ENCODE measurements around the gene ROR2.
"Not testable (repeated sequence)": the region's sequence is repeated elsewhere in the genome, so short reads cannot be mapped to it uniquely, and the experiment has no call there.

The ROR2 gene

DNA sequence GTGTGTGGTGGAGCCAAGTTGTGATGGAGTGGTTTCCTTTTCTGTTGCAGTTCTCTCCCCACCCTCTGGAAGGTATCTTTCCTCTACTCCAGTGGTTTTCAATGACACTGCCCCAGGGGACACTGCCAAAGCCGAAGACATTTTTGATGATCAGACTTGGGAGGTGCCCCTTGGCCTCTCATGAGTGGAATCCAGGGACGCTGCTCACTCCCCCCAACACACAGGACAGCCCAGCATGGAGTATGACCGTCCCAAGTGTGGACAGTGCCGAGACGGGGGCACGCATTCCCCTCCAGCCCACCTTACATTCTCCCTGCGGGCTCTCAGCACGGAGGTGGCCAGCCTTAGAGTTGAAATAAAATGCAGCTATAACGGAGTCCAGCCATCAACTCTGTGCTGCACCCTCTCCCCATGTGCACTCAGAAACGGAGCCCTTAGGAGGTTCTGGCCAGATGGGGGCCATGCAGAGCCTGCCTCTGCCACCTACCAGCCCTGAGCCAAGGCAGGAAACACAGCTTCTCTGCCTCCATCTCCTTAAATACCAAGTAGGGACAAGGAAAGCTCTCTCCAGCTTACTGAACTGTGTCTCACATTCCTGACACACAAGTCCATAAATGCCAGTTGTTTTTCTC, 150.8 kb downstream of the ROR2 start:
- DNase-seq (ENCODE audit: low read depth, low spot score): no peak

DNA sequence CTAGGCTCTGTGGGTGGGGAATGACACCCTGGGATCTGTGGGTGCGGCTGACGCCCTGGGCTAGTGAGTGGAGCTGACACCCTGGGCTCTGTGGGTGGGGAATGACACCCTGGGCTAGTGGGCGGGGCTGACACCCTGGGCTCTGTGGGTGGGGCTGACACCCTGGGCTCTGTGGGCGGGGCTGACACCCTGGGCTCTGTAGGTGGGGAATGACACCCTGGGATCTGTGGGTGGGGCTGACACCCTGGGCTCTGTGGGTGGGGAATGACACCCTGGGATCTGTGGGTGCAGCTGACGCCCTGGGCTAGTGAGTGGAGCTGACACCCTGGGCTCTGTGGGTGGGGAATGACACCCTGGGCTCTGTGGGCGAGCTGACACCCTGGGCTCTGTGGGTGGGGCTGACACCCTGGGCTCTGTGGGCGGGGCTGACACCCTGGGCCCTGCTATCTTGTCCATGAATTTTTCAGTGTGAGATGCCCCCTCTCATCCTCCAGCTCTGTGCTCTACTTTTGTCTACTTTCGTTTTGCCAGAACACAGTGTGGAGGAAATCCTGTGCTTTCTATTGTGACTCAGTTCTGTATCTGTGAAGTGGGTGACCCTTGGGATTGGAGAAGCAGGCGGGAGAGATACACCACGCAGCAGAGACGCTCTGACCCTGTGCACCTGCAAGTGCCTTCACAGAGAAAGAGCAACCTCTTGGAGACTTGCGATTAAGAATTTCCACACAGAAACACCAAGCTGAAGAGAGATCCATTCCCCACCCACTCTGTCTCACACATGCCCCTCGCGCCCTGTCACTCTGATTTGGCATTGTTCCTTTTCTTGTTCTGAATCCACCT, 151.5 kb downstream of the ROR2 start:
- not testable (repeated sequence) for DNase-seq (ENCODE audit: low read depth, low spot score)

DNA sequence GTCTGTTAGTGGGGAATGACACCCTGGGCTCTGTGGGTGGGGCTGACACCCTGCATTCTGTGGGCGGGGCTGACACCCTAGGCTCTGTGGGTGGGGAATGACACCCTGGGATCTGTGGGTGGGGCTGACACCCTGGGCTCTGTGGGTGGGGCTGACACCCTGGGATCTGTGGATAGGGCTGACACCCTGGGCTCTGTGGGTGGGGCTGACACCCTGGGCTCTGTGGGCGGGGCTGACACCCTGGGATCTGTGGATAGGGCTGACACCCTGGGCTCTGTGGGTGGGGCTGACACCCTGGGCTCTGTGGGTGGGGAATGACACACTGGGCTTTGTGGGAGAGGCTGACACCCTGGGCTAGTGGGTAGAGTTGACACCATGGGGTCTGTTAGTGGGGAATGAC, 152.5 kb downstream of the ROR2 start:
- not testable (repeated sequence) for DNase-seq (ENCODE audit: low read depth, low spot score)

DNA sequence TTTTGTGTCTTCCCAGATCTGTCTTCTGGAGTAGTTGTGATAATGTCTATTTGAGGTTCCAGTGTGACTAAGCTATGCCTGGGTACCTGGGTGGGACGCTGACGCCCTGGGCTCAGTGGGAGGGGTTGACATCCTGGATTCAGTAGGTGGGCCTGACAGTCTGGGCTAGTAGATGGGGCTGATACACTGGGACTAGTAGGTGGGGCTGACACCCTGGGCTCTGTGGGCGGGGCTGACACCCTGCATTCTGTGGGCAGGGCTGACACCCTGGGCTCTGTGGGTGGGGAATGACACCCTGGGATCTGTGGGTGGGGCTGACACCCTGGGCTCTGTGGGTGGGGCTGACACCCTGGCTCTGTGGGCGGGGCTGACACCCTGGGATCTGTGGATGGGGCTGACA, 153.5 kb downstream of the ROR2 start:
- not testable (repeated sequence) for DNase-seq (ENCODE audit: low read depth, low spot score)

DNA sequence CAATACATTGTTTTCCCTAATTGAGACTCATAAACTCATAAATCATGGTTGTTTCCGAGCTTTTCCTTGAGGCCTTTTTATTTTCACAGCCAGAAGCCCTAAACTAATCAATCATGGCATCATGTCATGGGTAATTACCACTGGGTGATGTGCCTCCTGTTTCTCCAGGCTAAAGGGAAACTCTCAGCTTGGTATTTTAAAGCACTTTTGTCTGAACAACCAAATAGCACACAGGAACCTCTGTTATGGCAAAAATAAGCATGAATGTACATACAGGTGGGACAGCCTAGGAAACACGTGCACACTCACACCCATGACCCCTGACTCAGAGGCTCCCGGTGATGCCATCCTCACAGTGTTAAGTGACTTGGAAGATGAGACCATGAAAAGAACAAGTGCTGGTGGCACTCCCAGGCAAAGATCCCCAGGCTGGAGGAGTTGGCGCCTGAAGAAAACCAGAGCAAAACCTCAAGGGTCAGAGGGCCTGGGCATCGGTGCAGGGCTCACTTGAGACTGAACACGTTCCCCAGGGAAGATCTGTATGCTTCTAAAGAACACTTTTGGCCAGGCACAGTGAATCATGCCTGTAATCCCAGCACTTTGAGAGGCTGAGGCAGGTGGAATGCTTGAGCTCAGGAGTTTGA, 154.3 kb downstream of the ROR2 start:
- DNase-seq (ENCODE audit: low read depth, low spot score): no peak

DNA sequence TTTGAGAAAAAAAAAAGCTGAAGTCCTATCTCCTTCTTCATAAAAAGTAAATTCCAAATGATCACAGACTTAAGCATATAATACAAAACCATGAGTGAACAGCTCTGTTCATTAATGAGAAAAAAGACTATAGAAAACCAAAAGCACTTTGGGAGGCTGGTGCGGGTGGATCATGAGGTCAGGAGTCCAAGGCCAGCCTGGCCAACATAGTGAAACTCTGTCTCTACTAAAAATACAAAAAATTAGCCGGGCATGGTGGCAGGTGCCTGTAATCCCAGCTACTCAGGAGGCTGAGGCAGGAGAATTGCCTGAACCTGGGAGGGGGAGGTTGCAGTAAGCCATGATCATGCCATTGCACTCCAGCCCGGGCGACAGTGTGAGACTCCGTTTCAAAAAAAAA, 156.7 kb downstream of the ROR2 start:
- DNase-seq (ENCODE audit: low read depth, low spot score): not testable (repeated sequence)

DNA sequence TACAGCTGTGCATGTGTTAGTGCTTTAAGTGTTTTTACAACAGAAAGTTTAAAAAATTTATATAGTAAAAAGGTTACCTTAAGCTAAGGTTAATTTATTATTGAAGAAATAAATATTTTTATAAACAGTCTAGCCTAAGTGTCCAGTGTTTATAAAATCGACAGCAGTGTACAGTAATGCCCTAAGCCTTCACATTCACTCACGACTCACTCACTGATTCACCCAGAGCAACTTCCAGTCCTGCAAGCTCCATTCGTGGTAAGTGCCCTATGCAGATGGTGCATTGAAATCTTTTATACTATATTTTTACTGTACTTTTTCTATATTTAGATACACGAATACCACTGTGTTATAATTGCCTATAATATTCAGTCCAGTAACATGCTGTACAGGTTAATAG, 159.1 kb downstream of the ROR2 start:
- DNase-seq (ENCODE audit: low read depth, low spot score): no peak

DNA sequence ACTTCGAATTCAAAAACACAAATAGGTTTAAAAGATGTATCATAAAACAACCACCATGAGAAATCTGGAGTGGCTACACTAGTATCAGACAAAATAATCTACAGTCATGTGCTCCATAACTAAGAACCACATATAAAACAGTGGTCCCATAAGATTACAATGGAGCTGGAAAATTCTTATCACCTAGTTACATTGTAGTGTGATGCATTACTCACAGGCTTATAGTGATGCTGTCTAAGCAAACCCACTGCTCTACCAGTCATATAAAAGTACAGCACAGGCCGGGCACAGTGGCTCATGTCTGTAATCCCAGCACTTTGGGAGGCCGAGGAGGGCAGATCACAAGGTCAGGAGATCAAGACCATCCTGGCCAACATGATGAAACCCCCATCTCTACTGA, 160.1 kb downstream of the ROR2 start:
- no peak for DNase-seq (ENCODE audit: low read depth, low spot score)

DNA sequence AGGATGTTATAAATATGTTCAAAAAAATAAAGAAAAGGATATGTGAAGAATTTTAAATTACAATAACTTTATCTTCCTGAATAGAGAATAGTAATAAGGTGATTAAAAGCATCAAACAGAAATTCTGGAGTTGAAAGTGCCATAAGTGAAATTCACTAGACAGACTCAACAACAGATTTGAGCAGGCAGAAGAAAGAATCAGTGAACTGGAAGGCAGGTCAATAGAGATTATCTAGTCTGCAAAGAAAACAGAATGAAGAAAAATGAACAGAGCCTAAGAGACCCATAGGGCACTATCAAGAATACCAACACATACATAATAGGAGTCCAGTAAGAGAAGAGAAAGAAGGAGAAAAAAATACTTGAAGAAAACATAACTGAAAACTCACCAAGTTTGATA, 162.1 kb downstream of the ROR2 start:
- no peak for DNase-seq (ENCODE audit: low read depth, low spot score)

DNA sequence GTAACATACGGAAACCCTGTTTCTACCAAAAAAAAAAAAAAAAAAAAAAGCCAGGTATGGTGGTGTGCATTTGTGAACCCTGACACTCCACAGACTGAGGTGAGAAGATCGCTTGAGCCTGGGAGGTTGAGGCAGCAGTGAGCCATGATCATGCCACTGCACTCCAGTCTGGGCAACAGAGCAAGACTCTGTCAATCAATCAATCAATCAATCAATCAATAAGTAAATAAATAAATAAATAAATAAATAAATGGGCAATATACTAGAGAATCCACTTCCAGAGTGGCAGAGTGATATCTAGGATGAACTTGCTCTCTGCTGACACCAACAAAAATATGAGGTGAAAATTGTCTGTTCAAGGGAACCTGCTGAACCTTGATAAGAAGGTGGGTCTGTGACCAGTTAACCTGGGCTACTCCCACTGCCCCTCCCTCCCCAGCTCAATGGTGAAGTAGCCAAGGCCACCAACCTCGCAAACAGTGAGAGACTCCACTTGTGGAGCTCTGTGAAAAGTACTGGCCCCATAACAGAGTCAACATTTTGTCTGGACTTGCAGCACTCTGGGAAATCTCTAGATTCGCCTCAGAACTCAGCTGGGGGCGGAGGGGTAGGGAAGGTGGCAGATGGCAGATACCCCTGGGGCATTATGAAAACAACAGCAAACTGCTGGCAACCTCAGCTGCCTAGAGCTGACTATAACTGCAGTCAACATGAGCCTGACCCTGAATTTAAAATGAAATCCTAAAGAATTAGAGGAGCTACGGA, 163.7 kb downstream of the ROR2 start:
- DNase-seq (ENCODE audit: low read depth, low spot score): no peak

DNA sequence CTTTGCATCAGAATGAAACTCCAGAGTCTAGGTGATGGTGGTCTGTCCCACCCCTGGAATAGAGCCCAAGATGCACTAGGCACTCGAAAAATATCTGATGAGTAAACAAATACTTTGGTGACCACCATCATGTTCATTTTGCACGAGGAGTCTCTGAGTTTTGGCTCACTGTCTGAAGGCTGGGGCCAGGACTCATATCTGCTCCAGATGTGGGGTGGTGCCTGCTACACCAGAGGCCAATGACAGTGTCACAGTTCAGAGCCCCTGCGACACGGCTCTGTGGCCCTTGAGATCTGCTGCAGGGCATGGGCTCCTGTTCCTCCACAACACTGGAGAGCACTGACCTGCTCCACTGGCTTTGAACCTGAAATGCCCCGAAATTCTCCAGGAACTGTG, 164.6 kb downstream of the ROR2 start:
- no peak for DNase-seq (ENCODE audit: low read depth, low spot score)

DNA sequence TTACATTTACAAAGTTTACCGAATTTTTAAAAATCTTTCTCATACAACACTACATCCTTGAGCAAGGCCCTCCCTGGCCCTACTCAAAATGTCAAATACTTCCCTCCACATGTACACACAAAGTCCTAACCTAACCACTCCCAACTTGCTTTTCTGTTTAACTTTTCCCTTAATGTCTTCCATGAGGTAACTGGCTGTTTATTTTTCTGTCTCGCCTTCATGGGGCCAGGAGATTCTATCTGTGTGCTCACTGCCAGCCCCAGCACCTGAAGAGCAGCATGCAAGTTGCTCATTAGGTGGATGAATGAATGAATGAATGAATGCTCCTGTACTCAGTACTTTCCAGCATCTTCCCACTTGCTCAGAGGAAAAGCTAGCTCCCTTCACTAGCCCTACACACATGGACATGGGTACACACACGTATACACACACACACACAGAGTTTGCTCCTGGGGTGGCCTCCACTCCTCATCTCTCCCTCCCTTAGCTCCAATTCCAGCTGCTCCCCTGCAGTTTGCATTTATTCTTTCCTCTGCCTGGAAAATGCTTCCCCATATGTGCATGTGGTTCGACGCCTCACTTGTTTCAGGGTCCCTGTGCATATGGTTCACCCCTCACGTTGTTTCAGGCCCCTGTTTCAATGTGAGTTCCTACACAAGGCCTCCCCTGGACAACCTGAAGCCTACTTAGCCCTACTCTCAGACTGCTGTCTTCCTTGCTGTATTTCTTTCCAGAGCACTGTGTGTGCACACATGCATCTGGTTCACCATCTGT, 165.2 kb downstream of the ROR2 start:
- no peak for DNase-seq (ENCODE audit: low read depth, low spot score)

DNA sequence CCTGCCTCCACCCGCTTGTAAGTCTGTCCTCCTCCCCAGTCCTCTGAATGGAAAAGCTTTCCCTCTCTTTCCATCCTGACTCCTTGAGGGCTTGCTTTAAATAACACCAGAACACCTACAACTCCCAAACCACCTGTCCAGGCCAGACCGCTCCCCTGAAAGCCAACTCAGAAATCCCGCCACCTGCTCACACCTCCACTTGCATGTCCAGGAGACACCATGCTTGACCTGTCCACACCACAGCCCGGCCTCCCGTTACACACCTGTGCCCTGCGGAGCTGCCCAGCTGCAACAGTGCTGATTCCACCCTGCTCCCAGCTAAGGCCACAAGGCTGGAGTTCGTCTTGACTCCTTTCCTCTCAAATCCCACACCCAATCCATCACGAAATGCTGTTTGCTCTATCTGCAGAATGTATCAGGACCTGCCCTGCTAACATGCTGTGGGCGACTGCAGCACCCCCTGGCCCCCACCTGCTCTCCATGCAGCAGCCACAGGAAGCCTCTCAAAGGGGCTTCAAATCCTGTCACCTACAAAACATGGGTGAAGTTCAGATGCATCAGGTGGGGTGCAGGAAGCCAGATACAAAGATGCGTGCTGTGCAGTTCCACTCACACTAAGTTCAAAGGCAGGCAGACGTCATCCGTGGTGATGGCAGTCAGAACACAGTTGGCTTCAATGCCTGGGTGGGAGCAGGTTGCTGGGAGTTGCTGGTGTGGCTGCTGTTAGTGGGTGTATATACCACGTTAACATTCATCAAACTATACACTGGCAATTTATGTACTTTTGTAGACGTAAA, 166.0 kb downstream of the ROR2 start:
- DNase-seq (ENCODE audit: low read depth, low spot score): no peak

DNA sequence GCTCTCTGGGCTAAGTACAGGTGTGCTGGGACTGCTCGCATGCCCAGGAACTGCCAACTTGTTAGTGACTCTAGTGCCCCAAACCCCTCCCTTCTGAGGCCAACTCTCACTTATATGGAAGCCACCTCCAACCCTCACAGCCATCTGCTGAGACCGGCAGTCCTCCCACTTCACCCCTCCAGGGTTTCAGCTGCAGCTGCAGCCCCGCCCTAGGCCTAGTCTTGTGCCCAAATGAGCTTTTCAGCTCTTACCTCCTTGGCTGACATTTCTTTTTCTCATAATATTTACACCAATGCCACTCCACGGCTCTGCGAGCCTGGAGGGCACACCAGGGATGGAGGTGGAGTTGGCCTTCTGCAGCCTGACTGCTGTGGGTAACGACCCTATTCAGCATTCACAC, 166.6 kb downstream of the ROR2 start:
- DNase-seq (ENCODE audit: low read depth, low spot score): no peak

DNA sequence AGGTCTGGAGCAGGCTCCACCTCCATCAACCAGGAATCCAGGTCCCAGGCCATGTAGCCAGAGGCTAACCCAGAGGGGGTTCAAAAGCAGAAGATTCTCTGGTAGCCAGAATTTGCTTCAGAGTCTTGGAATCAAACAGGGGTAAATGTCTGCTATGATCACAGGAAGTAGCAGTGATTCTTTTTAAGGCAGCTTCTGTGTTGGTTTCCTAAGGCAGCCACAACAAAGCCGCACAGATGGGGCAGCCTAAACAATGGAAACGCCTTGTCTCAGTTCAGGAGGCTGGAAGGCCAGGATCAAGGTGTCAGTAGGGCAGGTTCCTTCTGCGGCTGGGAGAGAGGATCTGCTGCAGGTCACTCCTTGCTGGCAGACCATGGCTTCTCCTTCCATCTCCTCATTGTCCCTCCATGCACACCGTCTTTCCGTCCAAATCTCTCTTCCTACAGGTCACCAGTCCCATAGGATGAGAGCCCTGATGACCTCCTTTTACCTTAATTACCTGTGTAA, 167.3 kb downstream of the ROR2 start:
- DNase-seq (ENCODE audit: low read depth, low spot score): no peak

DNA sequence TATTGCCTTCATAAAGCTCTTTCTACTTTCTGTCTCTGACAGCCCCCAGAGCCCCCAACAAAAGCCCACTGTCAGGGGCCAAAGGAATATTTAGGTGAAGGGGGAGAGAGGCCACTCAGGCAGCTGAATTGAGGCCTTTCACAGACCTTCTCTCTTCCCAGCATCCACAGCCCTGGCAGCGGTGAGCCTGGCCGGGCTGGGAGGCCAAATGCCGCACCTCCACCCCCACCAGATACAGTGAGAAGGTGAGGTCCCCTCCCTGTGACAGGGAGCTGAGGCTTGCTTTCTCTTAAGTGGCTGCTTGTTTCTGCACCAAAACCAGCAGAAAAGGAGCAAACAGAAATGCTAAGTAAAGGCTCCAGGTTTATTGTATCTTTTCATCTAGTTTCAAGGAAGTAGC, 168.1 kb downstream of the ROR2 start:
- no peak for DNase-seq (ENCODE audit: low read depth, low spot score)

DNA sequence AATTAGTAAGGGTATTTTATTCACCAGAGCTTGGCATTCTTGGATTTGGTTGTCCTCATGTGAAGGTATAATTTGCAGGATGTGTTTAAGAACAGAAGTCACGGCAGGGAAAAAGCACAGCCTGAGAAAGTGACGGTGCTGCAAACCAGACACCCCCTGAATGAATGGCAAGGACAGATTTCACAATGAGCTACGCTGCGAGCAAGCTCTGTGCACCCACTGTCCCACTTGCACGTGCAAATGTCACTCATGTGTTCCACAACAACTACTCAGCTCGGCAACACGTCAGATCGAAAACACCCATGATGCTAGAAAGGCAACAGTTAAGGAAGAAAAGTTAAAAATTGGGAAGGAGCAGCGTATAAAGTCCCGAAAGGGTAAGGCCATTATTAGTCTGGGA, 168.9 kb downstream of the ROR2 start:
- no peak for DNase-seq (ENCODE audit: low read depth, low spot score)

DNA sequence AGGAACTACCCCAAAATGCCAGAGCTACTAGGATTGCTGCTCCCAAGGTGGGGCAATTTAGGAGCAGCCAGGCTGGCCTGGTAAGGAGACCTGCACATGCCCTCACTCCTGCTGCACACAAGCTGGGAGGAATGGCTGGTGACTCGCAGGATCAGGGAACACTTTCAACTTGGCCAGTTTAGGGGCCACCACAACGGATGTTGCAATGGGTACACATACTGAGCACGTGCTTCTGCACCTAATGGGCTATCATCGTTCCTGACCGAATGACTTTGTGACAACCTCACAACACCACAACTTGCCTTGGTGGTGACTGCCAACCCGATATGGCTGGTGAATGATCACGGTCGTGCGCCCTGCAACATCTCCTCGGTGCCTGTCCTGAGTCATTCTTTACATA, 172.0 kb downstream of the ROR2 start:
- no peak for DNase-seq (ENCODE audit: low read depth, low spot score)

DNA sequence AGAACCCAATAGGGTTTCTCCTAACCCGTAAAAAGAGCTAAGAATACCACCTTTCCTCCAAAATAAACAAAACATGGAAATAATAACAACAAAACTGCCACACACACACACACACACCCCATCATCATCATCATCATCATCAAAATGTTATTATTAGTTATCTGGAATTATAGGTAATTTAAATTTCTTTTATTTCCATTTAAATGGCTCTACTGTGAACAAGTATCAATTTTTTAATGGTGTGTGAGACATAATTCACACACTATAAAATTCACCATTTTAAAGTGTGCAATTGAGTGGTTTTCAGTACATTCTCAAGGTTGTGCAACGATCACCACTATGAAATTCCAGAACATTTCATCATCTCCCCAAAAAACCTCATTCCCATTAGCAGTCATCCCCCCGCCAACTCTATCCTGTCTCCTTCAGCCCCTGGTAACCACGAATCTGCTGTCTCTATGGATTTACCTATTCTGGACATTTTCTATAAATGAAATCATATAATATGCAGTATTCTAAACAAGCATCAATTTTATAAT, 172.7 kb downstream of the ROR2 start:
- no peak for DNase-seq (ENCODE audit: low read depth, low spot score)
